Neural cell (in vitro differentiated cells): ENCODE results near the gene CNTNAP5. TPM values are rescaled to one million over a fixed set of nuclear protein-coding genes. Genes with fewer than 3 reads are reported as not detected.

Experiments used
- H2AFZ ChIP-seq: fragments of 200-600, 300-800 bp; sonication (generic), shearing (Covaris generic); 2 replicates; pipeline ENCODE4 v1.6.0; 2014; ENCODE audit warnings: low read depth, mild to moderate bottlenecking, antibody characterized with exemption, low read length, moderate library complexity
- H3F3A ChIP-seq: fragments of 200-600 bp; shearing (Covaris generic); 2 replicates; pipeline ENCODE4 v1.6.1; 2016; ENCODE audit warnings: mild to moderate bottlenecking, moderate library complexity, mixed read lengths, antibody characterized with exemption, low read length; ENCODE audit not compliant: insufficient read depth, poor library complexity, severe bottlenecking
- H3K27ac ChIP-seq: fragments of 200-600, 300-800 bp; sonication (generic), shearing (Covaris generic); 2 replicates; pipeline ENCODE4 v1.5.1; 2014; ENCODE audit warnings: mild to moderate bottlenecking, low read length, moderate library complexity
- H3K27me3 ChIP-seq: fragments of 300-800, 200-600 bp; sonication (generic), shearing (Covaris generic); 2 replicates; pipeline ENCODE4 v1.6.0; 2014; ENCODE audit warnings: mild to moderate bottlenecking, low read depth, low read length, moderate library complexity; ENCODE audit not compliant: insufficient read depth
- H3K36me3 ChIP-seq: fragments of 300-800, 200-600 bp; sonication (generic), shearing (Covaris generic); 2 replicates; pipeline ENCODE4 v1.5.1; 2014; ENCODE audit warnings: mild to moderate bottlenecking, antibody characterized with exemption, low read length, moderate library complexity; ENCODE audit not compliant: insufficient read depth
- H3K4me2 ChIP-seq: fragments of 300-800, 200-600 bp; sonication (generic), shearing (Covaris generic); 2 replicates; pipeline ENCODE4 v1.6.0; 2014; ENCODE audit warnings: mild to moderate bottlenecking, low read length
- H3K4me3 ChIP-seq: fragments of 300-800, 200-600 bp; sonication (generic), shearing (Covaris generic); 2 replicates; pipeline ENCODE4 v1.5.1; 2014; ENCODE audit warnings: mild to moderate bottlenecking, low read length, moderate library complexity
- H3K79me2 ChIP-seq: fragments of 200-600 bp; shearing (Covaris generic); replicated peaks from 2 replicates; pipeline ENCODE4 v1.6.0; 2014; ENCODE audit warnings: mild to moderate bottlenecking, low read length, moderate library complexity; ENCODE audit not compliant: insufficient read depth
- H3K9ac ChIP-seq: fragments of 300-800, 200-600 bp; sonication (generic), shearing (Covaris generic); 2 replicates; pipeline ENCODE4 v1.6.1; 2016; ENCODE audit warnings: mild to moderate bottlenecking, low read length, mixed read lengths
- H3K9me2 ChIP-seq: fragments of 200-600 bp; shearing (Covaris generic); 2 replicates; pipeline ENCODE4 v1.6.1; 2016; ENCODE audit warnings: mild to moderate bottlenecking, low read length, mixed read lengths; ENCODE audit not compliant: insufficient read depth
- H3K9me3 ChIP-seq: fragments of 200-600, 300-800 bp; sonication (generic), shearing (Covaris generic); 2 replicates; pipeline ENCODE4 v1.6.1; 2016; ENCODE audit warnings: mild to moderate bottlenecking, mixed run types, low read length, moderate library complexity, mixed read lengths
- H4K20me1 ChIP-seq: fragments of 200-600 bp; shearing (Covaris generic); 2 replicates; pipeline ENCODE4 v1.6.1; 2016; ENCODE audit warnings: mild to moderate bottlenecking, mixed run types; ENCODE audit not compliant: insufficient read depth
- EP300 ChIP-seq: fragments of 450-650 bp; conservative IDR thresholded peaks from 2 replicates; pipeline ENCODE4 v1.6.1; 2014; ENCODE audit warnings: antibody characterized with exemption, mild to moderate bottlenecking, moderate library complexity; ENCODE audit not compliant: poor library complexity, severe bottlenecking
- EZH2 ChIP-seq: fragments of 200-600, 300-800 bp; shearing (Covaris generic), sonication (generic); IDR thresholded peaks from 2 replicates; pipeline ENCODE4 v1.6.1; 2014; ENCODE audit warnings: antibody characterized with exemption, low read length, borderline replicate concordance, mild to moderate bottlenecking; ENCODE audit not compliant: insufficient read depth, poor library complexity, severe bottlenecking
- MXI1 ChIP-seq: fragments of 450-650 bp; conservative IDR thresholded peaks from 2 replicates; pipeline ENCODE4 v1.6.1; 2014; ENCODE audit warnings: antibody characterized with exemption, mild to moderate bottlenecking; ENCODE audit not compliant: poor library complexity, severe bottlenecking
- POLR2AphosphoS5 ChIP-seq: IDR thresholded peaks from 2 replicates; pipeline ENCODE4 v1.6.1; 2012
- RAD21 ChIP-seq: fragments of 450-650 bp; conservative IDR thresholded peaks from 2 replicates; pipeline ENCODE4 v1.6.1; 2014; ENCODE audit warnings: antibody characterized with exemption, mild to moderate bottlenecking, moderate library complexity
- SMC3 ChIP-seq: fragments of 450-650 bp; conservative IDR thresholded peaks from 2 replicates; pipeline ENCODE4 v1.6.1; 2014; ENCODE audit warnings: antibody characterized with exemption, mild to moderate bottlenecking, moderate library complexity; ENCODE audit not compliant: poor library complexity
- TAF1 ChIP-seq: IDR thresholded peaks from 2 replicates; pipeline ENCODE4 v1.6.1; 2012; ENCODE audit warnings: low read depth
- polyA plus RNA-seq: library from polyadenylated mRNA; depleted of rRNA; stranded (reverse); fragments of >200 nt; gene quantifications from 2 replicates; pipeline ENCODE4 v1.2.3, GENCODE V29; 2014
- TF ChIP-seq, protein P1 (sequence below): IDR thresholded peaks from 2 replicates; pipeline ENCODE4 v1.6.1; 2012; ENCODE audit warnings: borderline replicate concordance
- TF ChIP-seq, protein P2 (sequence below): fragments of 450-650 bp; IDR thresholded peaks from 2 replicates; pipeline ENCODE4 v1.5.1; 2014; ENCODE audit warnings: antibody characterized with exemption, mild to moderate bottlenecking, moderate library complexity; ENCODE audit not compliant: poor library complexity, severe bottlenecking

Gene CNTNAP5
- polyA plus RNA-seq, 1 donor from 2014 or later: 19.3 TPM

DNA sequence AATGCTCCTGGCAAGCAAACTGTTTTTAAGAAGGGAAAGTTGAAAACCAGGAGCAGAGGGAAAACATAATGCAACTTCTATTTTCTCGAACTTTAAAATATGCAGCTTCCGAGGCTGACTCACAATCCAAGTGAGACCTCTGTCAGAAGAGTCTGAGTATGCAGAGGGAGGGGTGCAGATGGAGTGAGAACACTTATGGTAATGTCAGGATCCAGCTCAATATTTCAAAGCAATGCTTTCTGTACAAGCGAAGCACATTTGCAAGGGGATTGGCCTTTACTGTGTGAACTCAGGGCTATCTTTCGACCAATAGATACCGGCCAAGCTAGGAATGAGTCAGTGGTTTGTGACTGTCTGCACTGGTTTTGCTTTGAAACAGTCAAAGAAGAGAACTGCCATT, 242.7 kb downstream of the CNTNAP5 start:
- no peaks in the 10 kb centered on the region for H3K9me2 ChIP-seq
- H3K36me3 ChIP-seq: no peaks in the 10 kb centered on the region
- no peak overlapping the region for H3K4me3 ChIP-seq
- TF ChIP-seq RAD21 (no peak), TAF1 (no peak), MXI1 (no peak), EZH2 (no peak), SMC3 (no peak), POLR2AphosphoS5 (no peak)
- TF ChIP-seq, protein P1, sequence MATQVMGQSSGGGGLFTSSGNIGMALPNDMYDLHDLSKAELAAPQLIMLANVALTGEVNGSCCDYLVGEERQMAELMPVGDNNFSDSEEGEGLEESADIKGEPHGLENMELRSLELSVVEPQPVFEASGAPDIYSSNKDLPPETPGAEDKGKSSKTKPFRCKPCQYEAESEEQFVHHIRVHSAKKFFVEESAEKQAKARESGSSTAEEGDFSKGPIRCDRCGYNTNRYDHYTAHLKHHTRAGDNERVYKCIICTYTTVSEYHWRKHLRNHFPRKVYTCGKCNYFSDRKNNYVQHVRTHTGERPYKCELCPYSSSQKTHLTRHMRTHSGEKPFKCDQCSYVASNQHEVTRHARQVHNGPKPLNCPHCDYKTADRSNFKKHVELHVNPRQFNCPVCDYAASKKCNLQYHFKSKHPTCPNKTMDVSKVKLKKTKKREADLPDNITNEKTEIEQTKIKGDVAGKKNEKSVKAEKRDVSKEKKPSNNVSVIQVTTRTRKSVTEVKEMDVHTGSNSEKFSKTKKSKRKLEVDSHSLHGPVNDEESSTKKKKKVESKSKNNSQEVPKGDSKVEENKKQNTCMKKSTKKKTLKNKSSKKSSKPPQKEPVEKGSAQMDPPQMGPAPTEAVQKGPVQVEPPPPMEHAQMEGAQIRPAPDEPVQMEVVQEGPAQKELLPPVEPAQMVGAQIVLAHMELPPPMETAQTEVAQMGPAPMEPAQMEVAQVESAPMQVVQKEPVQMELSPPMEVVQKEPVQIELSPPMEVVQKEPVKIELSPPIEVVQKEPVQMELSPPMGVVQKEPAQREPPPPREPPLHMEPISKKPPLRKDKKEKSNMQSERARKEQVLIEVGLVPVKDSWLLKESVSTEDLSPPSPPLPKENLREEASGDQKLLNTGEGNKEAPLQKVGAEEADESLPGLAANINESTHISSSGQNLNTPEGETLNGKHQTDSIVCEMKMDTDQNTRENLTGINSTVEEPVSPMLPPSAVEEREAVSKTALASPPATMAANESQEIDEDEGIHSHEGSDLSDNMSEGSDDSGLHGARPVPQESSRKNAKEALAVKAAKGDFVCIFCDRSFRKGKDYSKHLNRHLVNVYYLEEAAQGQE: no peak
- TF ChIP-seq, protein P2, sequence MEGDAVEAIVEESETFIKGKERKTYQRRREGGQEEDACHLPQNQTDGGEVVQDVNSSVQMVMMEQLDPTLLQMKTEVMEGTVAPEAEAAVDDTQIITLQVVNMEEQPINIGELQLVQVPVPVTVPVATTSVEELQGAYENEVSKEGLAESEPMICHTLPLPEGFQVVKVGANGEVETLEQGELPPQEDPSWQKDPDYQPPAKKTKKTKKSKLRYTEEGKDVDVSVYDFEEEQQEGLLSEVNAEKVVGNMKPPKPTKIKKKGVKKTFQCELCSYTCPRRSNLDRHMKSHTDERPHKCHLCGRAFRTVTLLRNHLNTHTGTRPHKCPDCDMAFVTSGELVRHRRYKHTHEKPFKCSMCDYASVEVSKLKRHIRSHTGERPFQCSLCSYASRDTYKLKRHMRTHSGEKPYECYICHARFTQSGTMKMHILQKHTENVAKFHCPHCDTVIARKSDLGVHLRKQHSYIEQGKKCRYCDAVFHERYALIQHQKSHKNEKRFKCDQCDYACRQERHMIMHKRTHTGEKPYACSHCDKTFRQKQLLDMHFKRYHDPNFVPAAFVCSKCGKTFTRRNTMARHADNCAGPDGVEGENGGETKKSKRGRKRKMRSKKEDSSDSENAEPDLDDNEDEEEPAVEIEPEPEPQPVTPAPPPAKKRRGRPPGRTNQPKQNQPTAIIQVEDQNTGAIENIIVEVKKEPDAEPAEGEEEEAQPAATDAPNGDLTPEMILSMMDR: no peak
- H4K20me1 ChIP-seq: no peaks in the 10 kb centered on the region
- no peak overlapping the region for H3K4me2 ChIP-seq
- H3K27ac ChIP-seq: no peak overlapping the region
- H3K79me2 ChIP-seq: no peaks in the 10 kb centered on the region
- no peak overlapping the region for H2AFZ ChIP-seq
- H3K9ac ChIP-seq: no peak overlapping the region
- no peaks in the 10 kb centered on the region for H3K9me3 ChIP-seq
- no peaks in the 10 kb centered on the region for H3K27me3 ChIP-seq
- no peaks in the 10 kb centered on the region for H3F3A ChIP-seq

DNA sequence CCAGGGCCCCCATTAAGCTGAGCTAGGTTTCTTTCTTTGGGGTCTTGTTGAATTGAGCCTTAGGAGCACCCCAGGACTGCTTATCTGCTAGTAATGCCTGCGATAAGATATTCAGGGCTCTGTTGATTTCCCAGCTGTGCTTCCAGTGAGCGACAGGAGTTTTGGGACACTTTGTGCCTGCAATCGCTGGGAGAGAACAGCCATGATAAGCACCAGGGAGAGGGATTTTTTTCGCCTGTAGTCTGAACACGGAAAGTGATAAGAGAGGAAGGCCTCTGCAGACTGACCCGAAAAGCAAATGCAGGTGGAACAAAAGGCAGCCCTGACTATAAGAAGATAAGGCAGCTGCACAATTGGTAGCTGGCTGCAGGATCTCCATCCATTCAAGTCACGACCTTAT, 244.3 kb downstream of the CNTNAP5 start:
- TF ChIP-seq, protein P1: no peak
- TF ChIP-seq, protein P2: no peak
- no peak for TF ChIP-seq MXI1
- TF ChIP-seq RAD21: no peak
- TF ChIP-seq TAF1: no peak
- TF ChIP-seq POLR2AphosphoS5: no peak
- TF ChIP-seq EP300: no peak
- TF ChIP-seq EZH2: no peak
- no peak for TF ChIP-seq SMC3
- Histone ChIP-seq H3K9me2 (no peaks in the 10 kb centered on the region), H3K9me3 (no peaks in the 10 kb centered on the region), H3K4me2 (no peak overlapping the region), H2AFZ (no peak overlapping the region), H3K36me3 (no peaks in the 10 kb centered on the region), H4K20me1 (no peaks in the 10 kb centered on the region), H3K4me3 (no peak overlapping the region), H3K27ac (no peak overlapping the region), H3K79me2 (no peaks in the 10 kb centered on the region), H3K9ac (no peak overlapping the region), H3K27me3 (no peaks in the 10 kb centered on the region), H3F3A (no peaks in the 10 kb centered on the region)
